GM21723 (cell line): ENCODE results near the gene KLHL21.
"Not testable (repeated sequence)": the region's sequence is repeated elsewhere in the genome, so short reads cannot be mapped to it uniquely, and the experiment has no call there.

Experiments used
- ATAC-seq: cut with Tn5 transposase; IDR thresholded peaks from one replicate; pipeline ENCODE4 v1.9.1; 2021; ENCODE audit warnings: mild to moderate bottlenecking, moderate library complexity; ENCODE audit not compliant: unreplicated experiment

The KLHL21 gene

GRCh38 chr1:6585081-6585722, 17.5 kb downstream of the KLHL21 start:
- ATAC-seq, result no peak

GRCh38 chr1:6584126-6585080, 18.3 kb downstream of the KLHL21 start:
- ATAC-seq, result no peak

- ATAC-seq, result no peak
Observed at GRCh38 chr1:6582370-6582769, 20.3 kb downstream of the KLHL21 start.

- no peak for ATAC-seq
Observed at GRCh38 chr1:6581561-6582305, 20.9 kb downstream of the KLHL21 start.

- ATAC-seq, result no peak
Observed at GRCh38 chr1:6580593-6581409, 21.9 kb downstream of the KLHL21 start.

GRCh38 chr1:6580119-6580592, 22.5 kb downstream of the KLHL21 start:
- ATAC-seq, result no peak

- ATAC-seq, result peak; percentile 93
Observed at GRCh38 chr1:6579374-6580118, 23.1 kb downstream of the KLHL21 start, which contains the start of gene ZBTB48. Gene ZBTB48 (plus strand): TSS chr1:6579994. CDS start chr1:6580610, 616 bp downstream.

- ATAC-seq, result no peak
Observed at GRCh38 chr1:6578624-6579373, 23.9 kb downstream of the KLHL21 start.

- no peak for ATAC-seq
Observed at GRCh38 chr1:6577831-6578525, 24.7 kb downstream of the KLHL21 start.

GRCh38 chr1:6574818-6575217, 27.9 kb downstream of the KLHL21 start:
- ATAC-seq, result no peak

- no peak for ATAC-seq
Observed at GRCh38 chr1:6574025-6574620, 28.5 kb downstream of the KLHL21 start.

- no peak for ATAC-seq
Observed at GRCh38 chr1:6572653-6573383, 29.9 kb downstream of the KLHL21 start.

- no peak for ATAC-seq
Observed at GRCh38 chr1:6570987-6571386, 31.7 kb downstream of the KLHL21 start.

GRCh38 chr1:6570100-6570499, 32.6 kb downstream of the KLHL21 start:
- ATAC-seq, result no peak

- ATAC-seq, result no peak
Observed at GRCh38 chr1:6569033-6569432, 33.6 kb downstream of the KLHL21 start.

- no peak for ATAC-seq
Observed at GRCh38 chr1:6560267-6560666, 42.4 kb downstream of the KLHL21 start.

GRCh38 chr1:6559161-6559560, 43.5 kb downstream of the KLHL21 start:
- ATAC-seq, result not testable (repeated sequence)
